Sigmoid colon (tissue), 7 donors: Measurements from ENCODE around the gene FBXL19. TPM values are rescaled to one million over a fixed set of nuclear protein-coding genes. Genes with fewer than 3 reads are reported as not detected.
A peak's percentile ranks its signal among the peaks of the same experiment; 100 is the strongest.

Source experiments
- DNase-seq: peaks from one replicate; pipeline ENCODE4 v3.0.0-alpha.2; 2019
- H3K27ac ChIP-seq, 4 donors: fragments of 200-600 bp; sonication (generic); one replicate each; pipeline ENCODE4 v1.5.1; 2016 to 2019; ENCODE audit warnings: mild to moderate bottlenecking in 1 of 4
- H3K27me3 ChIP-seq, 3 donors: fragments of 200-600 bp; sonication (generic); one replicate each; pipeline ENCODE4 v1.5.1; 2019; ENCODE audit warnings: mild to moderate bottlenecking in 1 of 3
- H3K36me3 ChIP-seq, 4 donors: fragments of 200-600 bp; sonication (generic); one replicate each; pipeline ENCODE4 v1.5.1; 2016 to 2019
- H3K4me1 ChIP-seq, 4 donors: fragments of 200-600 bp; sonication (generic); one replicate each; pipeline ENCODE4 v1.5.1; 2017 to 2019
- H3K4me3 ChIP-seq, 4 donors: fragments of 200-600 bp; sonication (generic); one replicate each; pipeline ENCODE4 v1.5.1; 2017 to 2019; ENCODE audit warnings: mild to moderate bottlenecking in 2 of 4, moderate library complexity in 1 of 4
- H3K9me3 ChIP-seq, 4 donors: fragments of 200-600 bp in 3 of 4; sonication (generic) in 3 of 4; one replicate each; pipeline versions ENCODE4 v1.5.1 to v1.6.1; 2013 to 2019
- CTCF ChIP-seq, 4 experiments: fragments of 450-650 bp in 3 of 4; fragments of 200-600 bp in 1 of 4; IDR thresholded peaks; one replicate each; pipeline ENCODE4 v1.5.1; 2016 to 2019; ENCODE audit warnings: antibody characterized with exemption in 4 of 4, mild to moderate bottlenecking in 3 of 4, moderate library complexity in 2 of 4
- EP300 ChIP-seq, 4 donors: sonication (generic); formaldehyde crosslinking; IDR thresholded peaks; one replicate each; pipeline ENCODE4 v1.6.1; 2017; ENCODE audit warnings: antibody characterized with exemption in 4 of 4
- POLR2A ChIP-seq, 2 donors: fragments of 450-650 bp; IDR thresholded peaks; one replicate each; pipeline ENCODE4 v1.6.1; 2016; ENCODE audit warnings: antibody characterized with exemption in 2 of 2, mild to moderate bottlenecking in 2 of 2, moderate library complexity in 2 of 2
- POLR2AphosphoS5 ChIP-seq, 4 donors: sonication (generic); formaldehyde crosslinking; IDR thresholded peaks; one replicate each; pipeline ENCODE4 v1.6.1; 2017; ENCODE audit warnings: antibody characterized with exemption in 4 of 4
- WGBS, 2 donors: extraction: QIAGEN DNeasy Blood & Tissue Kit; methylation state at CpG; one replicate each; pipeline ENCODE4 v1.1.7; 2013; 5-methylcytosine and 5-hydroxymethylcytosine counted together
- intact Hi-C: fragments of 100-400 bp; cut with DNase I; formaldehyde crosslinking; loops from one replicate; pipeline ENCODE4 v1.15.1; 2023
- polyA plus RNA-seq, 3 donors: library from polyadenylated mRNA; stranded (reverse); fragments of 200-250 nt; gene quantifications; one replicate each; pipeline ENCODE4 v1.2.3, GENCODE V29; 2013
- total RNA-seq, 4 donors: library from RNA; depleted of rRNA; stranded (reverse); fragments of >200 nt; gene quantifications; one replicate each; pipeline ENCODE4 v1.1.0, GENCODE V29; 2016
- donor health status: healthy with polysubstance abuse.
- donor health status: Bipolar disorder and iron deficiency.
- donor health status: healthy.

The FBXL19 gene
- total and polyA plus RNA-seq, 7 donors, result 3.0 to 32.7 (median 10.3) TPM

- intact Hi-C loops, result loop anchor here (2.0 kb wide), 1 partner anchor 885 kb away; no protein-coding TSS in a partner anchor
- no peak overlapping the region for H3K4me3 ChIP-seq
- H3K36me3 ChIP-seq, result peaks cover 8 to 61% (median 38%) of the 10 kb centered on the region in 4 donors
- peak overlapping the region in 2 of 4 donors; percentile 69 to 74 for H3K27ac ChIP-seq
- no peaks in the 10 kb centered on the region for H3K9me3 ChIP-seq
- TF ChIP-seq POLR2A (IDR thresholded peaks at IDR 0.05) (no peak), POLR2AphosphoS5 (IDR thresholded peaks at IDR 0.05) (no peak), EP300 (IDR thresholded peaks at IDR 0.05) (no peak), CTCF (IDR thresholded peaks at IDR 0.05) (no peak)
- H3K27me3 ChIP-seq, result no peaks in the 10 kb centered on the region
- no peak for DNase-seq
- peaks cover 0 to 14% (median 12%) of the 10 kb centered on the region in 4 donors for H3K4me1 ChIP-seq
- WGBS, 2 donors, result 81 to 83% methylated on average over 14 of the region's 14 CpGs
These were observed 60.7 kb downstream of the FBXL19 start for GRCh38 chr16:30983898-30984610.

GRCh38 chr16:30984669-30985400 is 61.5 kb downstream of the FBXL19 start, which contains the start of gene HSD3B7:
TSS of gene HSD3B7 (plus strand) at chr16:30985207. CDS start at chr16:30985659, 452 bp downstream.
- peak within 1 kb of the TSS; percentile 30 to 53 (median 50) for H3K4me3 ChIP-seq
- no peaks in the 10 kb centered on the region for H3K9me3 ChIP-seq
- peak; percentile 96 for DNase-seq
- TF ChIP-seq POLR2AphosphoS5 (IDR thresholded peaks at IDR 0.05) (peak in 2 of 4 donors; percentile 45 to 65), EP300 (IDR thresholded peaks at IDR 0.05) (no peak), CTCF (IDR thresholded peaks at IDR 0.05) (peak; percentile 93 to 99 (median 96)), POLR2A (IDR thresholded peaks at IDR 0.05) (no peak)
- peaks cover 0 to 14% (median 12%) of the 10 kb centered on the region in 4 donors for H3K4me1 ChIP-seq
- intact Hi-C loops, result loop anchor here (1.0 to 2.0 kb wide), 3 partner anchors 57 to 884 kb away; no protein-coding TSS in a partner anchor
- peak within 1 kb of the TSS; percentile 69 to 78 (median 72) for H3K27ac ChIP-seq
- H3K27me3 ChIP-seq, result no peaks in the 10 kb centered on the region
- H3K36me3 ChIP-seq, result peaks cover 8 to 54% (median 32%) of the 10 kb centered on the region in 4 donors
- 23 to 36% methylated on average over 24 of the region's 24 CpGs for WGBS, 2 donors

- WGBS, 2 donors, result 28 to 57% methylated on average over 20 of the region's 20 CpGs
- Histone ChIP-seq H3K27ac (peak overlapping the region; percentile 69 to 78 (median 72)), H3K36me3 (peaks cover 2 to 46% (median 24%) of the 10 kb centered on the region in 4 donors), H3K9me3 (no peaks in the 10 kb centered on the region), H3K4me3 (peak overlapping the region; percentile 30 to 53 (median 50)), H3K4me1 (peaks cover 0 to 14% (median 12%) of the 10 kb centered on the region in 4 donors), H3K27me3 (no peaks in the 10 kb centered on the region)
- no peak for DNase-seq
- TF ChIP-seq POLR2AphosphoS5 (IDR thresholded peaks at IDR 0.05), result peak in 1 of 4 donors; percentile 25
- no peak for TF ChIP-seq POLR2A (IDR thresholded peaks at IDR 0.05)
- intact Hi-C loops, result loop anchor here (1.0 to 2.0 kb wide), 3 partner anchors 57 to 883 kb away; no protein-coding TSS in a partner anchor
These were observed 62.2 kb downstream of the FBXL19 start for GRCh38 chr16:30985401-30986128.

GRCh38 chr16:30986129-30986991 is 63.0 kb downstream of the FBXL19 start:
- no peak for DNase-seq
- TF ChIP-seq POLR2A (IDR thresholded peaks at IDR 0.05) (no peak), CTCF (IDR thresholded peaks at IDR 0.05) (no peak), EP300 (IDR thresholded peaks at IDR 0.05) (no peak), POLR2AphosphoS5 (IDR thresholded peaks at IDR 0.05) (no peak)
- peak overlapping the region in 2 of 4 donors; percentile 69 to 74 for H3K27ac ChIP-seq

More at GRCh38 chr16:30986129-30986991, 63.0 kb downstream of the FBXL19 start:
- intact Hi-C loops, result no loop called here
- peaks cover 0 to 14% (median 12%) of the 10 kb centered on the region in 4 donors for H3K4me1 ChIP-seq
- no peaks in the 10 kb centered on the region for H3K9me3 ChIP-seq
- peaks cover 0 to 38% (median 20%) of the 10 kb centered on the region in 4 donors for H3K36me3 ChIP-seq
- no peaks in the 10 kb centered on the region for H3K27me3 ChIP-seq
- no peak overlapping the region for H3K4me3 ChIP-seq
- 94% methylated on average over 29 of the region's 29 CpGs for WGBS, 2 donors
